Endothelial cell of umbilical vein (primary cell): ENCODE results near the gene COLQ. TPM values are rescaled to one million over a fixed set of nuclear protein-coding genes. Genes with fewer than 3 reads are reported as not detected.

Source experiments
- BruUV-seq: library from RNA; stranded (reverse); fragments of 400-500 nt; replicated peaks from 2 replicates; lab custom pipeline; 2021; lab: Mats Ljungman, UMichigan
- CTCF ChIA-PET: fragments of 300-600, 350-600 bp; sonication (Branson Sonifier 250); formaldehyde crosslinking; loops from one replicate; lab custom pipeline; 2021; ENCODE audit warnings: antibody characterized with exemption, inconsistent platforms; lab: Charles Lee
- POLR2A ChIA-PET: fragments of 300-600, 350-600 bp; sonication (Branson Sonifier 250); formaldehyde crosslinking; loops from one replicate; lab custom pipeline; 2021; ENCODE audit warnings: antibody characterized with exemption, inconsistent platforms; lab: Charles Lee
- DNase-seq: peaks from one replicate; pipeline ENCODE4 v3.0.0-alpha.2; 2011; ENCODE audit warnings: low read depth, low spot score
- FAIRE-seq: peaks from 2 replicates; lab custom pipeline; 2011; peaks lifted over from hg19 to GRCh38; lab: Jason Lieb, UNC
- H2AFZ ChIP-seq: 2 replicates; pipeline ENCODE4 v1.6.0; 2012; ENCODE audit warnings: low read depth, low read length, control low read depth, inconsistent platforms
- H3K27ac ChIP-seq: 2 replicates; pipeline ENCODE4 v1.5.1; 2011; ENCODE audit warnings: low read depth, mild to moderate bottlenecking, control low read depth, low read length, moderate library complexity; ENCODE audit not compliant: insufficient read depth
- H3K27me3 ChIP-seq, 2 experiments: 2 replicates each; pipeline versions ENCODE4 v1.6.0 to v1.6.1; 2011; ENCODE audit warnings: low read length in 2 of 2, mixed read lengths in 1 of 2; ENCODE audit not compliant: control insufficient read depth in 2 of 2, insufficient read depth in 2 of 2
- H3K36me3 ChIP-seq, 2 experiments: 2 replicates in 1 of 2; 3 replicates in 1 of 2; pipeline ENCODE4 v1.5.1; 2011; ENCODE audit warnings: low read length in 2 of 2, mild to moderate bottlenecking in 1 of 2, moderate library complexity in 1 of 2; ENCODE audit not compliant: control insufficient read depth in 2 of 2, insufficient read depth in 2 of 2; ENCODE audit errors: extremely low read depth in 1 of 2
- H3K4me1 ChIP-seq: 3 replicates; pipeline ENCODE4 v1.5.1; 2011; ENCODE audit warnings: mild to moderate bottlenecking, low read length; ENCODE audit not compliant: control insufficient read depth, insufficient read depth; ENCODE audit errors: extremely low read depth
- H3K4me2 ChIP-seq: 2 replicates; pipeline ENCODE4 v1.6.1; 2011; ENCODE audit warnings: low read length, control low read depth, mixed read lengths; ENCODE audit not compliant: insufficient read depth
- H3K4me3 ChIP-seq, 3 experiments: fragments of 200-600 bp in 1 of 3; sonication (generic), shearing (Covaris generic) in 1 of 3; replicated peaks in 1 of 3; 2 replicates each; pipeline ENCODE4 v1.5.1; 2011 to 2016; ENCODE audit warnings: control low read depth in 3 of 3, low read length in 3 of 3, mild to moderate bottlenecking in 2 of 3, inconsistent platforms in 1 of 3, low read depth in 1 of 3, moderate library complexity in 1 of 3; ENCODE audit not compliant: insufficient read depth in 1 of 3
- H3K79me2 ChIP-seq: 2 replicates; pipeline ENCODE4 v1.6.0; 2012; ENCODE audit warnings: low read length, inconsistent platforms; ENCODE audit not compliant: control insufficient read depth, insufficient read depth
- H3K9ac ChIP-seq: replicated peaks from 2 replicates; pipeline ENCODE3; 2011; ENCODE audit warnings: low read length, control low read depth; ENCODE audit not compliant: insufficient read depth; ENCODE audit errors: extremely low read depth
- H3K9me1 ChIP-seq: replicated peaks from 3 replicates; pipeline ENCODE4 v1.6.0; 2011; ENCODE audit warnings: mild to moderate bottlenecking, low read length; ENCODE audit not compliant: control insufficient read depth, insufficient read depth; ENCODE audit errors: extremely low read depth
- H3K9me3 ChIP-seq: replicated peaks from 2 replicates; pipeline ENCODE4 v1.5.1; 2012; ENCODE audit warnings: low read length, inconsistent platforms; ENCODE audit not compliant: control insufficient read depth, insufficient read depth
- H4K20me1 ChIP-seq: replicated peaks from 2 replicates; pipeline ENCODE3; 2011; ENCODE audit warnings: mild to moderate bottlenecking, low read length; ENCODE audit not compliant: control insufficient read depth, insufficient read depth; ENCODE audit errors: extremely low read depth
- CTCF ChIP-seq, 2 donors: IDR thresholded peaks; 1 replicate in 1 of 2; 2 replicates in 1 of 2; pipeline ENCODE4 v1.5.1; 2011; ENCODE audit warnings: low read length in 2 of 2, mild to moderate bottlenecking in 2 of 2, moderate library complexity in 2 of 2, control low read depth in 1 of 2, inconsistent platforms in 1 of 2, low read depth in 1 of 2; ENCODE audit not compliant: insufficient read depth in 1 of 2; ENCODE audit errors: extremely low read depth in 1 of 2
- EZH2 ChIP-seq: IDR thresholded peaks from 2 replicates; pipeline ENCODE4 v1.6.1; 2012; ENCODE audit warnings: borderline replicate concordance, low read depth, mild to moderate bottlenecking, moderate library complexity, low read length, inconsistent platforms; ENCODE audit not compliant: severe bottlenecking
- FOS ChIP-seq: IDR thresholded peaks from 2 replicates; pipeline ENCODE4 v1.6.1; 2011; ENCODE audit warnings: mild to moderate bottlenecking, low read length, moderate library complexity, borderline replicate concordance; ENCODE audit not compliant: insufficient read depth
- GATA2 ChIP-seq: IDR thresholded peaks from 2 replicates; pipeline ENCODE4 v1.7.0; 2011; ENCODE audit warnings: low read depth, mild to moderate bottlenecking, moderate library complexity, mixed read lengths, low read length; ENCODE audit not compliant: insufficient read length, insufficient read depth
- JUN ChIP-seq: IDR thresholded peaks from 2 replicates; pipeline ENCODE4 v1.6.1; 2011; ENCODE audit warnings: borderline replicate concordance, low read depth; ENCODE audit not compliant: insufficient read length, insufficient read depth
- MAX ChIP-seq: IDR thresholded peaks from 2 replicates; pipeline ENCODE4 v1.6.1; 2011; ENCODE audit not compliant: insufficient read depth, insufficient read length
- MYC ChIP-seq: IDR thresholded peaks from one replicate; pipeline ENCODE4 v1.6.1; 2011; ENCODE audit warnings: mild to moderate bottlenecking, low read depth, low read length
- POLR2A ChIP-seq: IDR thresholded peaks from 2 replicates; pipeline ENCODE4 v1.6.1; 2012; ENCODE audit warnings: low read depth, mild to moderate bottlenecking, control low read depth, low read length
- POLR2AphosphoS5 ChIP-seq: IDR thresholded peaks from 2 replicates; pipeline ENCODE4 v1.6.1; 2012; ENCODE audit warnings: low read depth, mild to moderate bottlenecking, control low read depth, low read length, moderate library complexity; ENCODE audit not compliant: insufficient read depth
- dilution Hi-C: fragments of 300-500 bp; cut with MboI; formaldehyde crosslinking; loops from one replicate; pipeline ENCODE4 v1.15.0; 2019; ENCODE audit warnings: low sequenced_read_pairs; ENCODE audit not compliant: extremely low pct_ligation_motif_present
- intact Hi-C: fragments of 100-400 bp; cut with micrococcal nuclease; formaldehyde crosslinking; loops from one replicate; pipeline ENCODE4 v1.10.0; 2022
- polyA plus RNA-seq, 4 experiments: library from polyadenylated mRNA; depleted of rRNA in 3 of 4; stranded (reverse) in 3 of 4; unstranded in 1 of 4; fragments of >200 nt; gene quantifications; 2 replicates each; pipeline versions ENCODE4 v1.2.1 to v1.2.3, GENCODE V29; 2011 to 2012; ENCODE audit warnings: missing spikeins in 1 of 4
- total RNA-seq: library from RNA; stranded (reverse); gene quantifications from 2 replicates; pipeline ENCODE4 v1.2.3, GENCODE V29; 2021

COLQ gene
- total and polyA plus RNA-seq, 2 donors (not counting 3 experiments of a cell fraction or from before 2014, with no cell fraction given) = 2.0 to 2.3 TPM

- no peak overlapping the region for H3K4me2 ChIP-seq
- dilution Hi-C loops = no loop called here
- no peak overlapping the region for H2AFZ ChIP-seq
- CTCF ChIA-PET = interaction anchor here (1.0 kb wide), 1 partner anchor 33 kb away, joined by 3 read pairs; no protein-coding TSS in a partner anchor
- H3K9ac ChIP-seq = no peak overlapping the region
- H3K79me2 ChIP-seq = no peaks in the 10 kb centered on the region
- POLR2A ChIA-PET = no interaction called here
- intact Hi-C loops = no loop called here
- no peaks in the 10 kb centered on the region for H3K9me3 ChIP-seq
- DNase-seq (no peak), FAIRE-seq (no peak)
- no peak overlapping the region for H3K4me3 ChIP-seq
- no peak overlapping the region for H3K27ac ChIP-seq
- no peaks in the 10 kb centered on the region for H3K9me1 ChIP-seq
- BruUV-seq = no TSS peak
- peaks cover 1 to 3% of the 10 kb centered on the region in 2 experiments for H3K27me3 ChIP-seq
- H3K36me3 ChIP-seq = no peaks in the 10 kb centered on the region
- H3K4me1 ChIP-seq = no peaks in the 10 kb centered on the region
- H4K20me1 ChIP-seq = no peaks in the 10 kb centered on the region
- no peak for TF ChIP-seq EZH2
- no peak for TF ChIP-seq FOS
- no peak for TF ChIP-seq CTCF (IDR thresholded peaks at IDR 0.05; ENCODE audit: extremely low read depth in 1 of 2, insufficient read depth in 1 of 2, low read depth in 1 of 2, low read length in 2 of 2)
- TF ChIP-seq POLR2AphosphoS5 = no peak
- no peak for TF ChIP-seq MAX
- no peak for TF ChIP-seq JUN
- TF ChIP-seq MYC = no peak
- no peak for TF ChIP-seq GATA2
- no peak for TF ChIP-seq POLR2A
These were observed 25.8 kb downstream of the COLQ start for GRCh38 chr3:15495461-15496340.
